ENCODE data around the gene LGR5.

The LGR5 gene

GRCh38 chr12:71439613-71440344, at the start of gene LGR5:
Gene LGR5 (plus strand): TSS chr12:71439798. CDS start chr12:71440081, 283 bp downstream.
- no peak for DNase-seq (ENCODE audit: low spot score)

- peak; percentile 84 for DNase-seq (ENCODE audit: low spot score)
Observed at GRCh38 chr12:71392521-71393145, 47.0 kb upstream of the LGR5 start.

- DNase-seq (ENCODE audit: low spot score) = no peak
Observed at GRCh38 chr12:71393625-71394024, 46.0 kb upstream of the LGR5 start.

- DNase-seq (ENCODE audit: low spot score) = no peak
Observed at GRCh38 chr12:71397433-71397954, 42.1 kb upstream of the LGR5 start.

GRCh38 chr12:71399197-71399596, 40.4 kb upstream of the LGR5 start:
- DNase-seq (ENCODE audit: low spot score) = no peak

GRCh38 chr12:71400481-71400880, 39.1 kb upstream of the LGR5 start:
- no peak for DNase-seq (ENCODE audit: low spot score)

GRCh38 chr12:71405884-71406283, 33.7 kb upstream of the LGR5 start:
- no peak for DNase-seq (ENCODE audit: low spot score)

GRCh38 chr12:71407732-71408131, 31.9 kb upstream of the LGR5 start:
- DNase-seq (ENCODE audit: low spot score) = no peak

- no peak for DNase-seq (ENCODE audit: low spot score)
Observed at GRCh38 chr12:71410844-71411243, 28.8 kb upstream of the LGR5 start.

GRCh38 chr12:71411635-71412034, 28.0 kb upstream of the LGR5 start:
- DNase-seq (ENCODE audit: low spot score) = no peak

- DNase-seq (ENCODE audit: low spot score) = peak; percentile 64
Observed at GRCh38 chr12:71415336-71416231, 24.0 kb upstream of the LGR5 start.

- no peak for DNase-seq (ENCODE audit: low spot score)
Observed at GRCh38 chr12:71417181-71417580, 22.4 kb upstream of the LGR5 start.

GRCh38 chr12:71420775-71421406, 18.7 kb upstream of the LGR5 start:
- no peak for DNase-seq (ENCODE audit: low spot score)

- no peak for DNase-seq (ENCODE audit: low spot score)
Observed at GRCh38 chr12:71425568-71426299, 13.9 kb upstream of the LGR5 start.

- DNase-seq (ENCODE audit: low spot score) = no peak
Observed at GRCh38 chr12:71426300-71427047, 13.1 kb upstream of the LGR5 start.

GRCh38 chr12:71430756-71431155, 8.8 kb upstream of the LGR5 start:
- DNase-seq (ENCODE audit: low spot score) = peak; percentile 10

- no peak for DNase-seq (ENCODE audit: low spot score)
Observed at GRCh38 chr12:71431991-71432390, 7.6 kb upstream of the LGR5 start.

- DNase-seq (ENCODE audit: low spot score) = no peak
Observed at GRCh38 chr12:71432936-71433335, 6.7 kb upstream of the LGR5 start.

GRCh38 chr12:71436696-71437095, 2.9 kb upstream of the LGR5 start:
- DNase-seq (ENCODE audit: low spot score) = no peak

- DNase-seq (ENCODE audit: low spot score) = no peak
Observed at GRCh38 chr12:71438670-71439361, 782 bp upstream of the LGR5 start.
